ENCODE results near the gene PNMA6F. TPM values are rescaled to one million over a fixed set of nuclear protein-coding genes. Genes with fewer than 3 reads are reported as not detected.

Gene PNMA6F
- total RNA-seq: not detected

- no peaks in the 10 kb centered on the region for H3K9me3 ChIP-seq (ENCODE audit: control insufficient read depth in 3 of 3, low read length in 3 of 3)
- no peak within 1 kb of the TSS for H3K27ac ChIP-seq (ENCODE audit: low read depth, low read length)
- peaks cover 8 to 16% (median 11%) of the 10 kb centered on the region in 3 donors for H3K27me3 ChIP-seq (ENCODE audit: control insufficient read depth in 3 of 3, insufficient read depth in 3 of 3, low read length in 3 of 3)
- H3K4me1 ChIP-seq (ENCODE audit: control insufficient read depth in 3 of 3, insufficient read depth in 3 of 3, low read length in 3 of 3): no peaks in the 10 kb centered on the region
- no peak within 1 kb of the TSS for H3K4me3 ChIP-seq (ENCODE audit: low read length in 3 of 3)
- no peak within 1 kb of the TSS for H3K9ac ChIP-seq (ENCODE audit: low read depth in 1 of 3, low read length in 3 of 3)
- no peaks in the 10 kb centered on the region for H3K36me3 ChIP-seq (ENCODE audit: control insufficient read depth in 3 of 3, insufficient read depth in 3 of 3, low read length in 3 of 3)
Observed at GRCh38 chrX:153321381-153322124, at the start of gene PNMA6F. Gene PNMA6F, minus strand, starts transcription at chrX:153321767. Its CDS starts 1,093 bp downstream, at chrX:153320674.

GRCh38 chrX:153371256-153371655 lies 49.7 kb upstream of the PNMA6F start:
- H3K9me3 ChIP-seq (ENCODE audit: control insufficient read depth in 3 of 3, low read length in 3 of 3): no peaks in the 10 kb centered on the region
- H3K4me3 ChIP-seq (ENCODE audit: low read length in 3 of 3): no peak overlapping the region
- no peaks in the 10 kb centered on the region for H3K36me3 ChIP-seq (ENCODE audit: control insufficient read depth in 3 of 3, insufficient read depth in 3 of 3, low read length in 3 of 3)
- no peak overlapping the region for H3K9ac ChIP-seq (ENCODE audit: low read depth in 1 of 3, low read length in 3 of 3)
- H3K4me1 ChIP-seq (ENCODE audit: control insufficient read depth in 3 of 3, insufficient read depth in 3 of 3, low read length in 3 of 3): no peaks in the 10 kb centered on the region
- H3K27me3 ChIP-seq (ENCODE audit: control insufficient read depth in 3 of 3, insufficient read depth in 3 of 3, low read length in 3 of 3): peaks cover 0 to 5% (median 0%) of the 10 kb centered on the region in 3 donors
- no peak overlapping the region for H3K27ac ChIP-seq (ENCODE audit: low read depth, low read length)

- Histone ChIP-seq H3K9ac (ENCODE audit: low read depth in 1 of 3, low read length in 3 of 3) (no peak overlapping the region), H3K27me3 (ENCODE audit: control insufficient read depth in 3 of 3, insufficient read depth in 3 of 3, low read length in 3 of 3) (peaks cover 0 to 5% (median 0%) of the 10 kb centered on the region in 3 donors), H3K4me3 (ENCODE audit: low read length in 3 of 3) (no peak overlapping the region), H3K27ac (ENCODE audit: low read depth, low read length) (no peak overlapping the region), H3K36me3 (ENCODE audit: control insufficient read depth in 3 of 3, insufficient read depth in 3 of 3, low read length in 3 of 3) (no peaks in the 10 kb centered on the region), H3K9me3 (ENCODE audit: control insufficient read depth in 3 of 3, low read length in 3 of 3) (no peaks in the 10 kb centered on the region), H3K4me1 (ENCODE audit: control insufficient read depth in 3 of 3, insufficient read depth in 3 of 3, low read length in 3 of 3) (no peaks in the 10 kb centered on the region)
Observed at GRCh38 chrX:153370293-153371055, 48.9 kb upstream of the PNMA6F start.

- Histone ChIP-seq H3K4me1 (ENCODE audit: control insufficient read depth in 3 of 3, insufficient read depth in 3 of 3, low read length in 3 of 3) (no peaks in the 10 kb centered on the region), H3K27me3 (ENCODE audit: control insufficient read depth in 3 of 3, insufficient read depth in 3 of 3, low read length in 3 of 3) (peaks cover 0 to 5% (median 0%) of the 10 kb centered on the region in 3 donors), H3K9me3 (ENCODE audit: control insufficient read depth in 3 of 3, low read length in 3 of 3) (no peaks in the 10 kb centered on the region), H3K9ac (ENCODE audit: low read depth in 1 of 3, low read length in 3 of 3) (no peak overlapping the region), H3K36me3 (ENCODE audit: control insufficient read depth in 3 of 3, insufficient read depth in 3 of 3, low read length in 3 of 3) (no peaks in the 10 kb centered on the region), H3K27ac (ENCODE audit: low read depth, low read length) (no peak overlapping the region), H3K4me3 (ENCODE audit: low read length in 3 of 3) (no peak overlapping the region)
Observed at GRCh38 chrX:153366878-153367538, 45.4 kb upstream of the PNMA6F start.

- H3K27me3 ChIP-seq (ENCODE audit: control insufficient read depth in 3 of 3, insufficient read depth in 3 of 3, low read length in 3 of 3): peaks cover 0 to 7% (median 0%) of the 10 kb centered on the region in 3 donors
- no peaks in the 10 kb centered on the region for H3K4me1 ChIP-seq (ENCODE audit: control insufficient read depth in 3 of 3, insufficient read depth in 3 of 3, low read length in 3 of 3)
- H3K9ac ChIP-seq (ENCODE audit: low read depth in 1 of 3, low read length in 3 of 3): no peak overlapping the region
- no peak overlapping the region for H3K4me3 ChIP-seq (ENCODE audit: low read length in 3 of 3)
- H3K36me3 ChIP-seq (ENCODE audit: control insufficient read depth in 3 of 3, insufficient read depth in 3 of 3, low read length in 3 of 3): no peaks in the 10 kb centered on the region
- no peak overlapping the region for H3K27ac ChIP-seq (ENCODE audit: low read depth, low read length)
- no peaks in the 10 kb centered on the region for H3K9me3 ChIP-seq (ENCODE audit: control insufficient read depth in 3 of 3, low read length in 3 of 3)
Observed at GRCh38 chrX:153366119-153366518, 44.6 kb upstream of the PNMA6F start.

GRCh38 chrX:153365670-153366069 lies 44.1 kb upstream of the PNMA6F start:
- Histone ChIP-seq H3K36me3 (ENCODE audit: control insufficient read depth in 3 of 3, insufficient read depth in 3 of 3, low read length in 3 of 3) (no peaks in the 10 kb centered on the region), H3K4me3 (ENCODE audit: low read length in 3 of 3) (no peak overlapping the region), H3K9me3 (ENCODE audit: control insufficient read depth in 3 of 3, low read length in 3 of 3) (no peaks in the 10 kb centered on the region), H3K4me1 (ENCODE audit: control insufficient read depth in 3 of 3, insufficient read depth in 3 of 3, low read length in 3 of 3) (no peaks in the 10 kb centered on the region), H3K27ac (ENCODE audit: low read depth, low read length) (no peak overlapping the region), H3K9ac (ENCODE audit: low read depth in 1 of 3, low read length in 3 of 3) (no peak overlapping the region), H3K27me3 (ENCODE audit: control insufficient read depth in 3 of 3, insufficient read depth in 3 of 3, low read length in 3 of 3) (peaks cover 0 to 5% (median 0%) of the 10 kb centered on the region in 3 donors)

- H3K9me3 ChIP-seq (ENCODE audit: control insufficient read depth in 3 of 3, low read length in 3 of 3): no peaks in the 10 kb centered on the region
- H3K36me3 ChIP-seq (ENCODE audit: control insufficient read depth in 3 of 3, insufficient read depth in 3 of 3, low read length in 3 of 3): no peaks in the 10 kb centered on the region
- H3K4me1 ChIP-seq (ENCODE audit: control insufficient read depth in 3 of 3, insufficient read depth in 3 of 3, low read length in 3 of 3): no peaks in the 10 kb centered on the region
- H3K9ac ChIP-seq (ENCODE audit: low read depth in 1 of 3, low read length in 3 of 3): no peak overlapping the region
- H3K27me3 ChIP-seq (ENCODE audit: control insufficient read depth in 3 of 3, insufficient read depth in 3 of 3, low read length in 3 of 3): peaks cover 0 to 5% (median 0%) of the 10 kb centered on the region in 3 donors
- H3K4me3 ChIP-seq (ENCODE audit: low read length in 3 of 3): no peak overlapping the region
- H3K27ac ChIP-seq (ENCODE audit: low read depth, low read length): no peak overlapping the region
Observed at GRCh38 chrX:153361781-153362397, 40.3 kb upstream of the PNMA6F start.

GRCh38 chrX:153357877-153358276 lies 36.3 kb upstream of the PNMA6F start:
- no peak overlapping the region for H3K4me3 ChIP-seq (ENCODE audit: low read length in 3 of 3)
- no peaks in the 10 kb centered on the region for H3K4me1 ChIP-seq (ENCODE audit: control insufficient read depth in 3 of 3, insufficient read depth in 3 of 3, low read length in 3 of 3)
- no peak overlapping the region for H3K9ac ChIP-seq (ENCODE audit: low read depth in 1 of 3, low read length in 3 of 3)
- H3K27ac ChIP-seq (ENCODE audit: low read depth, low read length): no peak overlapping the region
- peaks cover 0 to 11% (median 0%) of the 10 kb centered on the region in 3 donors for H3K27me3 ChIP-seq (ENCODE audit: control insufficient read depth in 3 of 3, insufficient read depth in 3 of 3, low read length in 3 of 3)
- no peaks in the 10 kb centered on the region for H3K9me3 ChIP-seq (ENCODE audit: control insufficient read depth in 3 of 3, low read length in 3 of 3)
- H3K36me3 ChIP-seq (ENCODE audit: control insufficient read depth in 3 of 3, insufficient read depth in 3 of 3, low read length in 3 of 3): no peaks in the 10 kb centered on the region

GRCh38 chrX:153353416-153353815 lies 31.8 kb upstream of the PNMA6F start:
- Histone ChIP-seq H3K4me3 (ENCODE audit: low read length in 3 of 3) (no peak overlapping the region), H3K27ac (ENCODE audit: low read depth, low read length) (no peak overlapping the region), H3K4me1 (ENCODE audit: control insufficient read depth in 3 of 3, insufficient read depth in 3 of 3, low read length in 3 of 3) (no peaks in the 10 kb centered on the region), H3K9me3 (ENCODE audit: control insufficient read depth in 3 of 3, low read length in 3 of 3) (no peaks in the 10 kb centered on the region), H3K27me3 (ENCODE audit: control insufficient read depth in 3 of 3, insufficient read depth in 3 of 3, low read length in 3 of 3) (peaks cover 0 to 6% (median 0%) of the 10 kb centered on the region in 3 donors), H3K36me3 (ENCODE audit: control insufficient read depth in 3 of 3, insufficient read depth in 3 of 3, low read length in 3 of 3) (peaks cover 0 to 7% (median 2%) of the 10 kb centered on the region in 3 donors), H3K9ac (ENCODE audit: low read depth in 1 of 3, low read length in 3 of 3) (no peak overlapping the region)

All from skeletal muscle tissue (tissue), 4 donors.